Pancreas (tissue), 10 donors: Measurements from ENCODE around the gene EGFL7. TPM values are rescaled to one million over a fixed set of nuclear protein-coding genes. Genes with fewer than 3 reads are reported as not detected.

Experiments
- ATAC-seq, 4 donors: fragments of 200-7000 bp; cut with Tn5 transposase; one replicate each; pipeline versions ENCODE4 v1.8.0 to v1.9.1; 2020; ENCODE audit warnings: mild to moderate bottlenecking in 4 of 4, moderate library complexity in 4 of 4
- DNase-seq, 6 donors: peaks; one replicate each; pipeline ENCODE4 v3.0.0-alpha.2; 2020
- FAIRE-seq: peaks from 2 replicates; lab custom pipeline; 2012; peaks lifted over from hg19 to GRCh38; lab: Jason Lieb, UNC
- H3K27ac ChIP-seq, 4 donors: fragments of 200-600 bp; sonication (generic); 1 replicate in 3 of 4; 2 replicates in 1 of 4; pipeline versions ENCODE4 v1.5.0 to v1.8.0; 2020
- H3K27me3 ChIP-seq, 4 donors: fragments of 200-600 bp; one replicate each; pipeline ENCODE4 v1.8.0; 2021
- H3K36me3 ChIP-seq, 3 donors: fragments of 200-600 bp; sonication (generic) in 1 of 3; one replicate each; pipeline versions ENCODE4 v1.5.0 to v1.8.0; 2020 to 2021
- H3K4me1 ChIP-seq, 3 donors: fragments of 200-600 bp; one replicate each; pipeline ENCODE4 v1.8.0; 2021
- H3K4me3 ChIP-seq, 4 donors: fragments of 200-600 bp; sonication (generic) in 2 of 4; one replicate each; pipeline versions ENCODE4 v1.5.0 to v1.8.0; 2020 to 2021
- H3K9me3 ChIP-seq, 4 donors: fragments of 200-600 bp; one replicate each; pipeline ENCODE4 v1.8.0; 2021
- CTCF ChIP-seq, 4 donors: fragments of 200-600 bp; sonication (generic) in 3 of 4; IDR thresholded peaks; one replicate each; pipeline versions ENCODE4 v1.5.0 to v1.8.0; 2021; ENCODE audit warnings: antibody characterized with exemption in 4 of 4
- WGBS, 2 donors: extraction: QIAGEN DNeasy Blood & Tissue Kit; methylation state at CpG; one replicate each; pipeline ENCODE4 v1.1.7; 2013; 5-methylcytosine and 5-hydroxymethylcytosine counted together
- intact Hi-C, 3 donors: fragments of 100-400 bp; cut with DNase I; formaldehyde crosslinking; loops; one replicate each; pipeline versions ENCODE4 v1.11.1 to v1.14.2; 2022
- polyA plus RNA-seq, 2 donors: library from polyadenylated mRNA; stranded (reverse); fragments of 200-250 nt; gene quantifications; one replicate each; pipeline ENCODE4 v1.2.3, GENCODE V29; 2013
- total RNA-seq, 6 donors: library from RNA; stranded (reverse); fragmentation: NEBNext Ultra II Directional in 4 of 6; extraction: Animal tissue kit (Norgen Biotek cat#: 25700) in 4 of 6; gene quantifications; one replicate each; pipeline versions ENCODE4 v1.2.1 to v1.2.4, GENCODE V29; 2021 to 2023
- donor health status: healthy with polysubstance abuse.
- donor health status: DM: no; HTN: no; CAD: no; lungs with moderate emphysema.
- donor health status: DM: no; HTN: no; CAD: no.
- donor health status: control.
- donor health status: control.
- donor health status: Bipolar disorder and iron deficiency.
- donor health status: DM: yes; HTN: yes; CAD: no.
- donor health status: DM: no; HTN: no; CAD: no.
- donor health status: DM: no; HTN: no; CAD: no.
- donor health status: DM: yes; HTN: yes; CAD: no.

The EGFL7 gene
- total and polyA plus RNA-seq, 8 donors: 8.6 to 134 (median 16.7) TPM

- peak overlapping the region in 2 of 4 donors; percentile 39 to 74 for H3K27ac ChIP-seq
- intact Hi-C loops: loop anchor here in 1 of 3 donors (5.0 kb wide), 1 partner anchor 90 kb away; no protein-coding TSS in a partner anchor
- WGBS, 2 donors: 77 to 82% methylated on average over 17 of the region's 17 CpGs
- peaks cover 42 to 56% (median 49%) of the 10 kb centered on the region in 3 donors for H3K4me1 ChIP-seq
- H3K36me3 ChIP-seq: no peaks in the 10 kb centered on the region
- ATAC-seq (no peak), FAIRE-seq (no peak), DNase-seq (peak in 4 of 6 donors; percentile 16 to 69 (median 33))
- no peaks in the 10 kb centered on the region for H3K27me3 ChIP-seq
- H3K4me3 ChIP-seq: no peak overlapping the region
- H3K9me3 ChIP-seq: no peaks in the 10 kb centered on the region
- no peak for TF ChIP-seq CTCF (IDR thresholded peaks at IDR 0.05)
These were observed 35.0 kb upstream of the EGFL7 start for GRCh38 chr9:136627703-136628102.

DNA sequence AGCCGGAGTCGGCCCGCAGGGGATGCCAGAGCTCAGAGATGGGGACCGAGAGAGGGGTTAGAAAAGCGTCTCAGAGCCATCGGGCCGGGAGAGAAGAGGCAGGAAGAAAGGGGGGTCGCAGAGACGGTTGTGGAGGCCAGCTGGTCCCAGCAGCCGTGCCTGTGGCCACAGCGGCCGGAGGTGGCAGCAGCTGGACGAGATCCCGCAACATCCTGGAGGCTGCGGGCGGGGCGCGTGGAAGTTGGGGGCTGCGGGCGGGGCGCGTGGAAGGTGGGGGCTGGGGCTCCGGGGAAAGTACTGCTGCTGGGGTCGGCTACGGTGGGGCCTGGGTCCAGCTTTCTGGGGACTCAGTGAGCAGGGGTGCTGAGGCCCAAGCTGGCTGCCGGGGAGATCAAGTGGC lies 34.4 kb upstream of the EGFL7 start:
- no peak for FAIRE-seq
- DNase-seq: peak in 5 of 6 donors; percentile 12 to 75 (median 45)
- intact Hi-C loops: loop anchor here in 1 of 3 donors (5.0 kb wide), 1 partner anchor 91 kb away; no protein-coding TSS in a partner anchor
- 68 to 78% methylated on average over 25 to 26 of the region's 26 CpGs for WGBS, 2 donors
- Histone ChIP-seq H3K27me3 (no peaks in the 10 kb centered on the region), H3K9me3 (no peaks in the 10 kb centered on the region), H3K36me3 (no peaks in the 10 kb centered on the region), H3K27ac (no peak overlapping the region), H3K4me3 (no peak overlapping the region), H3K4me1 (peaks cover 42 to 56% (median 49%) of the 10 kb centered on the region in 3 donors)
- ATAC-seq: no peak
- TF ChIP-seq CTCF (IDR thresholded peaks at IDR 0.05): no peak

DNA sequence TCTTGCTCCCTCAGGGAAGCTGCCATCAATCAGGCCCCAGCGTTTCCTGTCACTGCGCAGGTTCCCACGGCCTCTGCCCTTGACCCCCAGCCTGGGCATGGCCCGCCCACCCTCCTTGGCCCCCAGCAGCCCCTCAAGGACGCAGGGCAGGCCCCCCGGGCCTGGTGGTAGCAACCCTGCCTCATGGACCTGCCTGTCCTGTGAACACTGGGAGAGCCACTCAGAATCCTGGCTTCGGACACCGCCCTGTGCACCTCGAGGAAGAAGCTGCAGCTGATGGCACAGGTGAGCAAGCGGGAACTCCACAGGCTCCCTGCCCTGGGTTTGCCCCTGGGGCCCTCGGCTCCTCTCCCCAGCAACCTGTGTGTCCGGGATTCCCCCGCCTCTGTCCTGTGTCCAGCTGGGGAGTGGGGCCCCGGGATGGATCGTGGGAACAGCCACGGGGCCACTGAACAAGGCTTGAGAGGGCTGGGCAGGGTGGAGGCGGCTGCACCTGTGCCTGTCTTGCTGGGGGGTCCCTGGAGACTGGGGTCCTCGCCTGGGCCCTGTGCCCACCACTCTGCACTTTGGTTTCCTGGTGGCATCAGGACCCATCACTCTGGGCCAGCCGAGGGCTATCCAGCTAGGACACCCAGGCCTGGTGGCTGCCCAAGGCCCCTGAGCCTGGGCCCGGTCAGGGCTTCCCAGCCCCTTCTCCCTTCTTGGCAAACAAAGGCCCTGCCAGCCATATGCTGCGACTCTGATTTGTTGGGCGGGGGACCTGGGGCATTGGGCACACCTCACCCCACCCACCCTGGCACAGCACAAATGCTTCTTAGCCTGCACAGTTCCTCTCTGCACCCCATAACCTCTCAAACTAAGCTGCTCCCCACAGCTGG lies 33.5 kb upstream of the EGFL7 start:
- Histone ChIP-seq H3K9me3 (no peaks in the 10 kb centered on the region), H3K4me1 (peaks cover 38 to 55% (median 49%) of the 10 kb centered on the region in 3 donors), H3K27ac (no peak overlapping the region), H3K36me3 (no peaks in the 10 kb centered on the region), H3K27me3 (no peaks in the 10 kb centered on the region), H3K4me3 (no peak overlapping the region)
- intact Hi-C loops: loop anchor here in 1 of 3 donors (5.0 kb wide), 1 partner anchor 92 kb away; no protein-coding TSS in a partner anchor
- ATAC-seq (no peak), DNase-seq (peak in 5 of 6 donors; percentile 15 to 82 (median 23)), FAIRE-seq (no peak)
- WGBS, 2 donors: 62 to 65% methylated on average over 20 to 22 of the region's 22 CpGs
- TF ChIP-seq CTCF (IDR thresholded peaks at IDR 0.05): no peak

DNA sequence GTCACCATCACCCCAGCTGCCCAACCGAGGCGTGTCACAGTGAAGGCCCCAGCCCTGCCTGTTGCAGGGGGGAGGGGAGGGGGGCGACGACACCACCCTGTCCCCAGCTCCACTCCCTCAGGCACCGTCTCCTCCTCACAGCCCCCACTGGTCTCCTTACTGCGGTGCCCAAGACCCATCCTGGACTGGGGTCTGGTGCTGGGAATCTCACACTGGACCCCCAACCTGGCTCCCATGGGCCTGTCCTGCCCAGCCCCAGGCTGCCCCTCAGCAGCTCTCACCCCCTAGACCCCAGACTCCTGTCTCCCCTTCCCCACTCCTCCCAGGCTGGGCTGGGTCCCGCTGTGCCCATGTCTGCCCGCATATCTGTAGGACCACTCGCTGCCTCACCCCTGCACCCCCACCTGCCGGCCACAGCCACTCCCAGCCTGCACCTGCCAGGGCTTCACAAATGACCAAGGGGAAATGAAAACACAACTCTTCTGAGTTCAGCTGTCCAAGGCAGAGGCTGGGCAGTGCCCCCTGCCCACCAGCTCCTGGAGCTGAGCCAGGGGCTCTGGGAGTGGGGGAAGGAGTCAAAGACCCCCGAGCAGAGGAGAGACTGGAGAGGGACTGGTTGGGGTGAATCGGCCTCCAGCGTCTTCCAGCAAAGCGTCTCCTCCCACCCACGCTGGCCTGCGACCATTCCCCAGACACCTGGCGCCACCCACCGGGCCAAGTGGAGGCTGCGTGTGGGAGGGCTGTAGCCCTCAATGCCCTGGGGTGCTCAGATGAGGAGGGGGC lies 32.6 kb upstream of the EGFL7 start:
- intact Hi-C loops: loop anchor here (2.0 to 10.0 kb wide), 5 partner anchors 93 to 315 kb away; partner anchors contain the start of gene SNAPC4 (in 1 of the 3)
- H3K9me3 ChIP-seq: no peaks in the 10 kb centered on the region
- H3K27ac ChIP-seq: no peak overlapping the region
- FAIRE-seq (no peak), ATAC-seq (peak; percentile 26 to 66 (median 44)), DNase-seq (peak; percentile 54 to 85 (median 72))
- 37 to 42% methylated on average over 19 of the region's 19 CpGs for WGBS, 2 donors
- H3K36me3 ChIP-seq: no peaks in the 10 kb centered on the region
- peaks cover 31 to 47% (median 40%) of the 10 kb centered on the region in 3 donors for H3K4me1 ChIP-seq
- H3K27me3 ChIP-seq: no peaks in the 10 kb centered on the region
- TF ChIP-seq CTCF (IDR thresholded peaks at IDR 0.05): peak in 2 of 4 donors; percentile 24 to 39
- no peak overlapping the region for H3K4me3 ChIP-seq
